AG04450 (cell line): Measurements from ENCODE around the gene ZDHHC4. TPM values are rescaled to one million over a fixed set of nuclear protein-coding genes. Genes with fewer than 3 reads are reported as not detected.

ENCODE experiments used
- CTCF ChIA-PET: fragments of 300-600, 350-600 bp; formaldehyde crosslinking; extraction: SDS; loops from one replicate; lab custom pipeline; 2022; ENCODE audit warnings: antibody characterized with exemption, inconsistent platforms; lab: Charles Lee
- POLR2A ChIA-PET: fragments of 350-600 bp; formaldehyde crosslinking; extraction: SDS; loops from one replicate; lab custom pipeline; 2021; ENCODE audit warnings: antibody characterized with exemption, inconsistent platforms; lab: Yijun Ruan, JAX
- DNase-seq: peaks from one replicate; pipeline ENCODE4 v3.0.0-alpha.2; 2011; ENCODE audit warnings: low read depth, low spot score
- H3K27ac ChIP-seq: one replicate; pipeline ENCODE4 v1.5.1; 2012; ENCODE audit warnings: low read depth, low read length, control low read depth
- H3K27me3 ChIP-seq: one replicate; pipeline ENCODE4 v1.6.0; 2012; ENCODE audit warnings: low read length; ENCODE audit not compliant: control insufficient read depth, insufficient read depth
- H3K4me3 ChIP-seq: 2 replicates; pipeline ENCODE4 v1.5.1; 2011; ENCODE audit warnings: mild to moderate bottlenecking, low read depth, low read length, control low read depth
- H3K9me3 ChIP-seq: 2 replicates; pipeline ENCODE4 v1.5.1; 2012; ENCODE audit warnings: low read length; ENCODE audit not compliant: control insufficient read depth, insufficient read depth
- CTCF ChIP-seq: IDR thresholded peaks from 2 replicates; pipeline ENCODE4 v1.5.1; 2011; ENCODE audit warnings: low read depth, low read length, control low read depth, inconsistent platforms
- polyA plus RNA-seq: library from polyadenylated mRNA; depleted of rRNA; stranded (reverse); fragments of >200 nt; gene quantifications from 2 replicates; pipeline ENCODE4 v1.2.3, GENCODE V29; 2011

ZDHHC4 gene
- polyA plus RNA-seq, 1 experiment, result 99.4 TPM

- H3K27ac ChIP-seq, result no peak overlapping the region
- ChIA-PET CTCF (no interaction called here), POLR2A (no interaction called here)
- H3K9me3 ChIP-seq, result no peaks in the 10 kb centered on the region
- H3K4me3 ChIP-seq, result no peak overlapping the region
- TF ChIP-seq CTCF, result no peak
- H3K27me3 ChIP-seq, result peaks cover 56% of the 10 kb centered on the region
- no peak for DNase-seq
These were observed 45.6 kb upstream of the ZDHHC4 start for GRCh38 chr7:6531492-6532279.

- peaks cover 50% of the 10 kb centered on the region for H3K27me3 ChIP-seq
- no peak overlapping the region for H3K27ac ChIP-seq
- H3K9me3 ChIP-seq, result no peaks in the 10 kb centered on the region
- ChIA-PET CTCF (interaction anchor here (1.5 kb wide), 1 partner anchor 16 kb away, joined by 3 read pairs; no protein-coding TSS in a partner anchor), POLR2A (no interaction called here)
- TF ChIP-seq CTCF, result no peak
- H3K4me3 ChIP-seq, result no peak overlapping the region
- no peak for DNase-seq
These were observed 44.7 kb upstream of the ZDHHC4 start for GRCh38 chr7:6532516-6532915.

- ChIA-PET CTCF (interaction anchor here (0.6 to 1.5 kb wide), 3 partner anchors 17 to 365 kb away, joined by 3 to 5 read pairs (median 3); no protein-coding TSS in a partner anchor), POLR2A (no interaction called here)
- H3K27ac ChIP-seq, result no peak overlapping the region
- no peak for TF ChIP-seq CTCF
- no peaks in the 10 kb centered on the region for H3K9me3 ChIP-seq
- peaks cover 53% of the 10 kb centered on the region for H3K27me3 ChIP-seq
- no peak for DNase-seq
- no peak overlapping the region for H3K4me3 ChIP-seq
These were observed 43.3 kb upstream of the ZDHHC4 start for GRCh38 chr7:6533893-6534495.

GRCh38 chr7:6536262-6537260 is 40.7 kb upstream of the ZDHHC4 start:
- no peak for TF ChIP-seq CTCF
- POLR2A ChIA-PET, result no interaction called here
- Histone ChIP-seq H3K27ac (no peak overlapping the region), H3K9me3 (no peaks in the 10 kb centered on the region), H3K4me3 (no peak overlapping the region), H3K27me3 (peaks cover 39% of the 10 kb centered on the region)
- DNase-seq, result no peak
- CTCF ChIA-PET, result no interaction called here
